ENCODE results near the gene CXXC5. TPM values are rescaled to one million over a fixed set of nuclear protein-coding genes. Genes with fewer than 3 reads are reported as not detected.

CXXC5 gene
- total RNA-seq, 2 experiments from 2014 or later = 0.82 to 1.1 TPM

GRCh38 chr5:139692679-139693308 lies 44.6 kb downstream of the CXXC5 start:
- Mint-ChIP-seq H3K9me3 (ENCODE audit: low read depth) (no peaks in the 10 kb centered on the region), H3K27ac (no peak overlapping the region), H3K27me3 (peaks cover 4% of the 10 kb centered on the region), H3K4me1 (peaks cover 5% of the 10 kb centered on the region), H3K4me3 (no peak overlapping the region), H3K36me3 (ENCODE audit: low read depth) (no peaks in the 10 kb centered on the region)
- intact Hi-C loops (cut with DNase I, micrococcal nuclease) = loop anchor here in 1 of 2 experiments (5.0 kb wide), 1 partner anchor 270 kb away; no protein-coding TSS in a partner anchor
- DNase-seq = no peak
- no peak for ATAC-seq
- CTCF ChIA-PET = interaction anchor here (0.6 to 1.0 kb wide), 3 partner anchors 19 to 276 kb away, joined by 3 to 4 read pairs (median 3); no protein-coding TSS in a partner anchor
- POLR2A ChIA-PET = no interaction called here

- ChIA-PET POLR2A (no interaction called here), CTCF (interaction anchor here (0.6 to 1.0 kb wide), 4 partner anchors 9 to 72 kb away, joined by 3 to 5 read pairs (median 3); no protein-coding TSS in a partner anchor)
- Mint-ChIP-seq H3K27ac (no peak overlapping the region), H3K9me3 (ENCODE audit: low read depth) (no peaks in the 10 kb centered on the region), H3K4me1 (peaks cover 11% of the 10 kb centered on the region), H3K36me3 (ENCODE audit: low read depth) (no peaks in the 10 kb centered on the region), H3K4me3 (no peak overlapping the region), H3K27me3 (peaks cover 9% of the 10 kb centered on the region)
- intact Hi-C loops (cut with DNase I, micrococcal nuclease) = loop anchor here in 1 of 2 experiments (5.0 kb wide), 1 partner anchor 272 kb away; no protein-coding TSS in a partner anchor
- ATAC-seq (no peak), DNase-seq (no peak)
Observed at GRCh38 chr5:139693676-139694364, 45.7 kb downstream of the CXXC5 start.

- peaks cover 9% of the 10 kb centered on the region for H3K27me3 Mint-ChIP-seq
- H3K27ac Mint-ChIP-seq = no peak overlapping the region
- peaks cover 11% of the 10 kb centered on the region for H3K4me1 Mint-ChIP-seq
- POLR2A ChIA-PET = no interaction called here
- CTCF ChIA-PET = interaction anchor here (0.7 kb wide), 1 partner anchor 71 kb away, joined by 5 read pairs; no protein-coding TSS in a partner anchor
- DNase-seq (no peak), ATAC-seq (no peak)
- no peaks in the 10 kb centered on the region for H3K9me3 Mint-ChIP-seq (ENCODE audit: low read depth)
- no peak overlapping the region for H3K4me3 Mint-ChIP-seq
- intact Hi-C loops (cut with DNase I, micrococcal nuclease) = loop anchor here in 1 of 2 experiments (5.0 kb wide), 1 partner anchor 272 kb away; no protein-coding TSS in a partner anchor
- H3K36me3 Mint-ChIP-seq (ENCODE audit: low read depth) = no peaks in the 10 kb centered on the region
Observed at GRCh38 chr5:139694556-139695177, 46.5 kb downstream of the CXXC5 start.

GRCh38 chr5:139695178-139695573 lies 47.0 kb downstream of the CXXC5 start:
- DNase-seq (no peak), ATAC-seq (no peak)
- H3K27me3 Mint-ChIP-seq = peaks cover 9% of the 10 kb centered on the region
- CTCF ChIA-PET = interaction anchor here (1.0 kb wide), 1 partner anchor 70 kb away, joined by 4 read pairs; no protein-coding TSS in a partner anchor
- intact Hi-C loops (cut with DNase I, micrococcal nuclease) = no loop called here
- H3K4me1 Mint-ChIP-seq = peaks cover 11% of the 10 kb centered on the region
- H3K36me3 Mint-ChIP-seq (ENCODE audit: low read depth) = no peaks in the 10 kb centered on the region
- no peak overlapping the region for H3K4me3 Mint-ChIP-seq
- H3K27ac Mint-ChIP-seq = no peak overlapping the region
- H3K9me3 Mint-ChIP-seq (ENCODE audit: low read depth) = no peaks in the 10 kb centered on the region
- POLR2A ChIA-PET = no interaction called here

GRCh38 chr5:139696167-139696893 lies 48.2 kb downstream of the CXXC5 start:
- Mint-ChIP-seq H3K4me3 (no peak overlapping the region), H3K27ac (no peak overlapping the region), H3K9me3 (ENCODE audit: low read depth) (no peaks in the 10 kb centered on the region), H3K36me3 (ENCODE audit: low read depth) (no peaks in the 10 kb centered on the region), H3K4me1 (peaks cover 13% of the 10 kb centered on the region), H3K27me3 (peaks cover 10% of the 10 kb centered on the region)
- ChIA-PET CTCF (interaction anchor here (0.5 to 1.0 kb wide), 6 partner anchors 9 to 1473 kb away, joined by 3 to 7 read pairs (median 4); partner anchors contain the start of gene CXXC5), POLR2A (no interaction called here)
- intact Hi-C loops (cut with DNase I, micrococcal nuclease) = no loop called here
- ATAC-seq (no peak), DNase-seq (no peak)

GRCh38 chr5:139696894-139697658 lies 48.9 kb downstream of the CXXC5 start:
- DNase-seq (peak; percentile 52), ATAC-seq (peak; percentile 47)
- Mint-ChIP-seq H3K4me1 (peaks cover 15% of the 10 kb centered on the region), H3K27ac (no peak overlapping the region), H3K27me3 (peaks cover 13% of the 10 kb centered on the region), H3K4me3 (no peak overlapping the region), H3K9me3 (ENCODE audit: low read depth) (no peaks in the 10 kb centered on the region), H3K36me3 (ENCODE audit: low read depth) (no peaks in the 10 kb centered on the region)
- intact Hi-C loops (cut with DNase I, micrococcal nuclease) = no loop called here
- ChIA-PET CTCF (interaction anchor here (0.5 to 0.9 kb wide), 3 partner anchors 49 to 1474 kb away, joined by 3 to 7 read pairs (median 4); partner anchors contain the start of gene CXXC5), POLR2A (interaction anchor here (0.6 kb wide), 1 partner anchor 21 kb away, joined by 3 read pairs; no protein-coding TSS in a partner anchor)

- Mint-ChIP-seq H3K9me3 (ENCODE audit: low read depth) (no peaks in the 10 kb centered on the region), H3K4me3 (no peak overlapping the region), H3K4me1 (peaks cover 15% of the 10 kb centered on the region), H3K36me3 (ENCODE audit: low read depth) (no peaks in the 10 kb centered on the region), H3K27ac (no peak overlapping the region), H3K27me3 (peaks cover 15% of the 10 kb centered on the region)
- ATAC-seq (no peak), DNase-seq (no peak)
- CTCF ChIA-PET = no interaction called here
- POLR2A ChIA-PET = no interaction called here
- intact Hi-C loops (cut with DNase I, micrococcal nuclease) = no loop called here
Observed at GRCh38 chr5:139698490-139699146, 50.5 kb downstream of the CXXC5 start.

GRCh38 chr5:139699351-139699750 lies 51.2 kb downstream of the CXXC5 start:
- peaks cover 15% of the 10 kb centered on the region for H3K4me1 Mint-ChIP-seq
- CTCF ChIA-PET = interaction anchor here (0.5 to 2.6 kb wide), 3 partner anchors 14 to 268 kb away, joined by 3 to 7 read pairs (median 4); no protein-coding TSS in a partner anchor
- peaks cover 17% of the 10 kb centered on the region for H3K27me3 Mint-ChIP-seq
- H3K27ac Mint-ChIP-seq = no peak overlapping the region
- ATAC-seq (no peak), DNase-seq (no peak)
- H3K36me3 Mint-ChIP-seq (ENCODE audit: low read depth) = no peaks in the 10 kb centered on the region
- intact Hi-C loops (cut with DNase I, micrococcal nuclease) = no loop called here
- POLR2A ChIA-PET = no interaction called here
- H3K4me3 Mint-ChIP-seq = no peak overlapping the region
- no peaks in the 10 kb centered on the region for H3K9me3 Mint-ChIP-seq (ENCODE audit: low read depth)

GRCh38 chr5:139700711-139701055 lies 52.5 kb downstream of the CXXC5 start:
- H3K9me3 Mint-ChIP-seq (ENCODE audit: low read depth) = no peaks in the 10 kb centered on the region
- H3K27ac Mint-ChIP-seq = no peak overlapping the region
- peaks cover 20% of the 10 kb centered on the region for H3K4me1 Mint-ChIP-seq
- intact Hi-C loops (cut with DNase I, micrococcal nuclease) = no loop called here
- peaks cover 17% of the 10 kb centered on the region for H3K27me3 Mint-ChIP-seq
- POLR2A ChIA-PET = interaction anchor here (1.0 kb wide), 1 partner anchor 11 kb away, joined by 3 read pairs; no protein-coding TSS in a partner anchor
- H3K36me3 Mint-ChIP-seq (ENCODE audit: low read depth) = no peaks in the 10 kb centered on the region
- ATAC-seq (no peak), DNase-seq (no peak)
- CTCF ChIA-PET = interaction anchor here (0.8 to 2.6 kb wide), 3 partner anchors 11 to 67 kb away, joined by 3 to 7 read pairs (median 7); no protein-coding TSS in a partner anchor
- no peak overlapping the region for H3K4me3 Mint-ChIP-seq

All from activated CD4-positive, alpha-beta T cell treated with anti-CD3 and anti-CD28 coated beads for 36 hours (primary cell).